Left forelimb (tissue), 1 donor: ENCODE measurements around the gene FNIP1.
"Not testable (repeated sequence)": the region's sequence is repeated elsewhere in the genome, so short reads cannot be mapped to it uniquely, and the experiment has no call there.

Experiments used
- DNase-seq: peaks from one replicate; pipeline ENCODE4 v3.0.0-alpha.2; 2018; ENCODE audit warnings: low spot score

FNIP1 gene

GRCh38 chr5:131637694-131638093 lies 159.1 kb downstream of the FNIP1 start:
- DNase-seq, result no peak

- DNase-seq, result no peak
These were observed 160.9 kb downstream of the FNIP1 start for GRCh38 chr5:131635684-131636572.

GRCh38 chr5:131634996-131635683 lies 161.7 kb downstream of the FNIP1 start, which contains the start of gene RAPGEF6:
Gene RAPGEF6, minus strand, starts transcription at chr5:131635229. Its CDS starts 199 bp downstream, at chr5:131635030.
- DNase-seq, result peak; percentile 94

GRCh38 chr5:131634666-131634995 lies 162.2 kb downstream of the FNIP1 start:
- DNase-seq, result no peak

- no peak for DNase-seq
These were observed 162.6 kb downstream of the FNIP1 start for GRCh38 chr5:131634238-131634637.

GRCh38 chr5:131633830-131634229 lies 163.0 kb downstream of the FNIP1 start:
- DNase-seq, result no peak

- no peak for DNase-seq
These were observed 165.9 kb downstream of the FNIP1 start for GRCh38 chr5:131630963-131631350.

GRCh38 chr5:131630208-131630962 lies 166.4 kb downstream of the FNIP1 start:
- no peak for DNase-seq

GRCh38 chr5:131628990-131629389 lies 167.8 kb downstream of the FNIP1 start:
- DNase-seq, result no peak

GRCh38 chr5:131627207-131627865 lies 169.5 kb downstream of the FNIP1 start:
- no peak for DNase-seq

GRCh38 chr5:131622633-131623032 lies 174.2 kb downstream of the FNIP1 start:
- no peak for DNase-seq

GRCh38 chr5:131621164-131621563 lies 175.7 kb downstream of the FNIP1 start:
- DNase-seq, result not testable (repeated sequence)

- no peak for DNase-seq
These were observed 177.7 kb downstream of the FNIP1 start for GRCh38 chr5:131619102-131619501.

GRCh38 chr5:131617140-131617822 lies 179.5 kb downstream of the FNIP1 start:
- no peak for DNase-seq

- no peak for DNase-seq
These were observed 180.9 kb downstream of the FNIP1 start for GRCh38 chr5:131615957-131616356.

- no peak for DNase-seq
These were observed 183.4 kb downstream of the FNIP1 start for GRCh38 chr5:131613423-131613822.

- DNase-seq, result no peak
These were observed 185.8 kb downstream of the FNIP1 start for GRCh38 chr5:131611064-131611381.

GRCh38 chr5:131610198-131611063 lies 186.4 kb downstream of the FNIP1 start:
- no peak for DNase-seq

GRCh38 chr5:131609774-131610173 lies 187.0 kb downstream of the FNIP1 start:
- DNase-seq, result no peak

GRCh38 chr5:131608597-131608996 lies 188.2 kb downstream of the FNIP1 start:
- no peak for DNase-seq
